Lower leg skin (tissue), 3 donors: ENCODE measurements around the gene GPR157.

ENCODE experiments used
- CTCF ChIP-seq, 3 donors: fragments of 450-650 bp; IDR thresholded peaks; one replicate each; pipeline ENCODE4 v1.5.1; 2016; ENCODE audit warnings: antibody characterized with exemption in 3 of 3, mild to moderate bottlenecking in 3 of 3, moderate library complexity in 2 of 3
- POLR2A ChIP-seq, 2 donors: fragments of 450-650 bp; IDR thresholded peaks; one replicate each; pipeline ENCODE4 v1.6.1; 2016 to 2017; ENCODE audit warnings: antibody characterized with exemption in 2 of 2, mild to moderate bottlenecking in 1 of 2, moderate library complexity in 1 of 2

GRCh38 chr1:9100471-9101043 lies 28.3 kb downstream of the GPR157 start:
- TF ChIP-seq POLR2A (IDR thresholded peaks at IDR 0.05) (no peak), CTCF (IDR thresholded peaks at IDR 0.05) (no peak)
